Panc1 (cell line): ENCODE results near the gene FRY. TPM values are rescaled to one million over a fixed set of nuclear protein-coding genes. Genes with fewer than 3 reads are reported as not detected.
A peak's percentile ranks its signal among the peaks of the same experiment; 100 is the strongest.

Experiments used
- ATAC-seq: fragments of 200-7000 bp; cut with Tn5 transposase; 2 replicates; pipeline ENCODE4 v1.9.1; 2020; ENCODE audit warnings: mild to moderate bottlenecking, moderate library complexity
- BruUV-seq: library from RNA; stranded (reverse); fragments of 400-500 nt; replicated peaks from 2 replicates; lab custom pipeline; 2021; lab: Mats Ljungman, UMichigan
- CTCF ChIA-PET: fragments of 300-600 bp; sonication (Branson Sonifier 250); formaldehyde crosslinking; loops from one replicate; lab custom pipeline; 2022; ENCODE audit warnings: antibody characterized with exemption; lab: Charles Lee
- POLR2A ChIA-PET: fragments of 300-600 bp; sonication (Branson Sonifier 250); formaldehyde crosslinking; loops from one replicate; lab custom pipeline; 2022; ENCODE audit warnings: antibody characterized with exemption; lab: Charles Lee
- DNase-seq: peaks from one replicate; pipeline ENCODE4 v3.0.0-alpha.2; 2010; ENCODE audit warnings: low read depth, low spot score
- H3K27ac ChIP-seq: 2 replicates; pipeline ENCODE4 v1.5.1; 2011; ENCODE audit warnings: mild to moderate bottlenecking, low read length, inconsistent platforms
- H3K27me3 ChIP-seq: fragments of 200-500 bp; sonication (Bioruptor generic); 2 replicates; pipeline ENCODE4 v1.6.0; 2014; ENCODE audit warnings: low read length, inconsistent platforms; ENCODE audit not compliant: control insufficient read depth, insufficient read depth
- H3K36me3 ChIP-seq: fragments of 200-500 bp; sonication (Bioruptor generic); 2 replicates; pipeline ENCODE4 v1.5.1; 2014; ENCODE audit warnings: inconsistent platforms, mild to moderate bottlenecking, low read length, moderate library complexity; ENCODE audit not compliant: control insufficient read depth, insufficient read depth
- H3K4me1 ChIP-seq: 2 replicates; pipeline ENCODE4 v1.5.1; 2011; ENCODE audit warnings: inconsistent platforms, mild to moderate bottlenecking, low read length, moderate library complexity; ENCODE audit not compliant: control insufficient read depth, insufficient read depth
- H3K4me3 ChIP-seq, 2 experiments: 2 replicates each; pipeline ENCODE4 v1.5.1; 2011 to 2012; ENCODE audit warnings: low read depth in 2 of 2, low read length in 2 of 2, mild to moderate bottlenecking in 2 of 2, inconsistent platforms in 1 of 2, moderate library complexity in 1 of 2
- H3K9me3 ChIP-seq: fragments of 200-500 bp; sonication (Bioruptor generic); 2 replicates; pipeline ENCODE4 v1.5.1; 2014; ENCODE audit warnings: low read depth, mild to moderate bottlenecking, inconsistent platforms, low read length, moderate library complexity; ENCODE audit not compliant: control insufficient read depth, insufficient read depth
- POLR2AphosphoS5 ChIP-seq: IDR thresholded peaks from 2 replicates; pipeline ENCODE4 v1.6.1; 2012; ENCODE audit warnings: mild to moderate bottlenecking, low read depth, low read length, moderate library complexity
- REST ChIP-seq, 2 experiments: IDR thresholded peaks; 2 replicates each; pipeline ENCODE4 v1.6.1; 2011 to 2012; ENCODE audit warnings: low read depth in 2 of 2, control low read depth in 1 of 2, low read length in 1 of 2, mild to moderate bottlenecking in 1 of 2, moderate library complexity in 1 of 2; ENCODE audit not compliant: insufficient read depth in 1 of 2
- SIN3A ChIP-seq: IDR thresholded peaks from 2 replicates; pipeline ENCODE4 v1.6.1; 2012; ENCODE audit warnings: low read depth, mild to moderate bottlenecking, low read length, moderate library complexity, borderline replicate concordance; ENCODE audit not compliant: insufficient read depth
- TCF7L2 ChIP-seq: IDR thresholded peaks from 2 replicates; pipeline ENCODE4 v1.6.1; 2011; ENCODE audit warnings: mild to moderate bottlenecking, low read depth, low read length, inconsistent platforms
- in situ Hi-C: cut with HindIII; loops from 2 replicates; pipeline ENCODE4 v1.10.0; 2016; ENCODE audit warnings: low sequenced_read_pairs, low pct_unique_long_range_greater_than_20kb
- intact Hi-C: fragments of 100-400 bp; cut with micrococcal nuclease; formaldehyde crosslinking; loops from one replicate; pipeline ENCODE4 v1.10.0; 2022; ENCODE audit not compliant: unreplicated experiment
- total RNA-seq: library from RNA; stranded (reverse); gene quantifications from one replicate; pipeline ENCODE4 v1.2.1, GENCODE V29; 2021; ENCODE audit not compliant: unreplicated experiment
- TF ChIP-seq, protein P1 (sequence below): fragments of 450-650 bp; IDR thresholded peaks from 2 replicates; pipeline ENCODE4 v1.5.1; 2017; ENCODE audit warnings: mild to moderate bottlenecking

The FRY gene
- total RNA-seq, 1 experiment from 2014 or later = 0.18 TPM

GRCh38 chr13:32316028-32316339 is 284.4 kb downstream of the FRY start:
- ATAC-seq = peak; percentile 56
- no peaks in the 10 kb centered on the region for H3K9me3 ChIP-seq
- intact Hi-C loops = loop anchor here (10.0 kb wide), 1 partner anchor 301 kb away; no protein-coding TSS in a partner anchor
- TF ChIP-seq, protein P1, sequence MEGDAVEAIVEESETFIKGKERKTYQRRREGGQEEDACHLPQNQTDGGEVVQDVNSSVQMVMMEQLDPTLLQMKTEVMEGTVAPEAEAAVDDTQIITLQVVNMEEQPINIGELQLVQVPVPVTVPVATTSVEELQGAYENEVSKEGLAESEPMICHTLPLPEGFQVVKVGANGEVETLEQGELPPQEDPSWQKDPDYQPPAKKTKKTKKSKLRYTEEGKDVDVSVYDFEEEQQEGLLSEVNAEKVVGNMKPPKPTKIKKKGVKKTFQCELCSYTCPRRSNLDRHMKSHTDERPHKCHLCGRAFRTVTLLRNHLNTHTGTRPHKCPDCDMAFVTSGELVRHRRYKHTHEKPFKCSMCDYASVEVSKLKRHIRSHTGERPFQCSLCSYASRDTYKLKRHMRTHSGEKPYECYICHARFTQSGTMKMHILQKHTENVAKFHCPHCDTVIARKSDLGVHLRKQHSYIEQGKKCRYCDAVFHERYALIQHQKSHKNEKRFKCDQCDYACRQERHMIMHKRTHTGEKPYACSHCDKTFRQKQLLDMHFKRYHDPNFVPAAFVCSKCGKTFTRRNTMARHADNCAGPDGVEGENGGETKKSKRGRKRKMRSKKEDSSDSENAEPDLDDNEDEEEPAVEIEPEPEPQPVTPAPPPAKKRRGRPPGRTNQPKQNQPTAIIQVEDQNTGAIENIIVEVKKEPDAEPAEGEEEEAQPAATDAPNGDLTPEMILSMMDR = no peak
- TF ChIP-seq POLR2AphosphoS5 = no peak
- TF ChIP-seq TCF7L2 = no peak
- TF ChIP-seq SIN3A = no peak
- no peak for TF ChIP-seq REST (IDR thresholded peaks at IDR 0.05; ENCODE audit: insufficient read depth in 1 of 2, low read depth in 2 of 2, low read length in 1 of 2)
- H3K4me1 ChIP-seq = 0 out of 2 replicates have a peak, but pooled peaks cover 3% of the 10 kb centered on the region
- in situ Hi-C loops = no loop called here
- CTCF ChIA-PET = no interaction called here
- H3K4me3 ChIP-seq = peak overlapping the region; percentile 73 to 90
- BruUV-seq = no TSS peak
- POLR2A ChIA-PET = interaction anchor here (0.6 to 0.7 kb wide), 2 partner anchors 340 to 1294 kb away, joined by 3 to 4 read pairs; no protein-coding TSS in a partner anchor
- H3K27ac ChIP-seq = peak overlapping the region; percentile 89
- no peaks in the 10 kb centered on the region; the same call in 1 of the 2 replicates for H3K36me3 ChIP-seq
- H3K27me3 ChIP-seq = no peaks in the 10 kb centered on the region
- DNase-seq = no peak

DNA sequence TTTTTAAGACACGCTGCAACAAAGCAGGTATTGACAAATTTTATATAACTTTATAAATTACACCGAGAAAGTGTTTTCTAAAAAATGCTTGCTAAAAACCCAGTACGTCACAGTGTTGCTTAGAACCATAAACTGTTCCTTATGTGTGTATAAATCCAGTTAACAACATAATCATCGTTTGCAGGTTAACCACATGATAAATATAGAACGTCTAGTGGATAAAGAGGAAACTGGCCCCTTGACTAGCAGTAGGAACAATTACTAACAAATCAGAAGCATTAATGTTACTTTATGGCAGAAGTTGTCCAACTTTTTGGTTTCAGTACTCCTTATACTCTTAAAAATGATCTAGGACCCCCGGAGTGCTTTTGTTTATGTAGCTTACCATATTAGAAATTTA is 284.9 kb downstream of the FRY start:
- TF ChIP-seq TCF7L2 = no peak
- TF ChIP-seq SIN3A = no peak
- no peak for TF ChIP-seq REST (IDR thresholded peaks at IDR 0.05; ENCODE audit: insufficient read depth in 1 of 2, low read depth in 2 of 2, low read length in 1 of 2)
- TF ChIP-seq POLR2AphosphoS5 = no peak
- TF ChIP-seq, protein P1 = no peak
- intact Hi-C loops = loop anchor here (10.0 kb wide), 1 partner anchor 302 kb away; no protein-coding TSS in a partner anchor
- Histone ChIP-seq H3K9me3 (no peaks in the 10 kb centered on the region), H3K36me3 (no peaks in the 10 kb centered on the region; the same call in 1 of the 2 replicates), H3K27ac (peak overlapping the region; percentile 89), H3K4me3 (peak overlapping the region; percentile 73 to 90), H3K27me3 (no peaks in the 10 kb centered on the region), H3K4me1 (0 out of 2 replicates have a peak, but pooled peaks cover 3% of the 10 kb centered on the region)
- ATAC-seq (no peak), DNase-seq (no peak)
- in situ Hi-C loops = no loop called here
- TSS peak; percentile 75 for BruUV-seq
- POLR2A ChIA-PET = no interaction called here
- CTCF ChIA-PET = no interaction called here
